NCI-H2029 (cell line): ENCODE results near the gene DNAJA4.
A peak's percentile ranks its signal among the peaks of the same experiment; 100 is the strongest.

Experiments used
- DNase-seq: peaks from one replicate; lab custom pipeline; 2025; lab: John Stamatoyannopoulos, UW

The DNAJA4 gene

DNA sequence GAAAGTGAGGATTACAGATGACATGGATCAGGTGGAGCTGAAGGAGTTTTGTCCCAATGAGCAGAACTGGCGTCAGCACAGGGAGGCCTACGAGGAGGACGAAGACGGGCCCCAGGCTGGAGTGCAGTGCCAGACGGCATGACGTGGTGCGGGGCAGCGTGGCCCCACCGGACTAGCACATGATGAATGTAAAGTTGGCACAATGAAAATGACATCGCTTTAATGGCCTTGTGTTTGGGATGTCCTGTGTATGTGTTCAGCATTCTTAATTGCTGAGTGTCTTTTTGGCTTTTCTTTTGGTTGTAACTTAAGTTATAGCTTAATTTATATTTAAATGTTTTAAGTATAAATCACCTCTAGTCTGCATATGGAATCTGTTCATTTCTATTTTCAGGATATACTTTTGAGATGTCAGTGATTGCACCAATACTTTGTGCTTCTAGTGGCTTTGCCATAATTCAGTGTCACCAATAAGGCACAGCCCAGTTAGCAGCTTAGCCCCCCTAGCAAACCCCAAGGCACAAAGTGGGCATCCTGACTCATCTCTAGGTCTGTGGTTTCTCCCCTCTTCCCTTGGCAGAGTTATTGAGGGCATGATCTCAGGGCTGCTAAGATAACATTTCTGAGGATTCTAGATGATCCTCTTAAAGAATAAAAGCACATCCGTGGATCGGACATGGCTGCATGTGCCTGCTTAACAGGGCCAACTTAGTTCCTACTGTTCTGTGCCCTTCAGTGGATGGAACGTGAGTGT, 16.1 kb downstream of the DNAJA4 start:
- DNase-seq: no peak

DNA sequence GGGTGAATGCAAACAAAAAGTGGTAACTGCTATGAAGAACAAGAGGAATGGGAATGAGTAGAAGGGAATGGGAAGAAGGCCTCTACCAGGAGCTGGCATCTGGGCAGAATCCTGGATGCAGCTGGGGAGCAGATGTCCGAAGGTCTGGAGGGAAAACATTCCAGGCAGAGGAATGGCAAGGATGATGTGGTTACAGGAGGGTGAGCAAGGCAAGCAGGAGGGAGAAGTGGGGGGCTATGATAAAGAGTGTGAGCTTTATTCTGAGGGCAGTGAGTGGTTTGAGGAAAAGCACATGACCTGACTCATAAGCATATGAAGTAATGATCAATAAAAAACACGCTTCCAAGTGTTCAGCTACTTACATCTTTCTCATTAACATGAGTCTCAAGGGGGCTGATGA, 18.0 kb downstream of the DNAJA4 start:
- no peak for DNase-seq

DNA sequence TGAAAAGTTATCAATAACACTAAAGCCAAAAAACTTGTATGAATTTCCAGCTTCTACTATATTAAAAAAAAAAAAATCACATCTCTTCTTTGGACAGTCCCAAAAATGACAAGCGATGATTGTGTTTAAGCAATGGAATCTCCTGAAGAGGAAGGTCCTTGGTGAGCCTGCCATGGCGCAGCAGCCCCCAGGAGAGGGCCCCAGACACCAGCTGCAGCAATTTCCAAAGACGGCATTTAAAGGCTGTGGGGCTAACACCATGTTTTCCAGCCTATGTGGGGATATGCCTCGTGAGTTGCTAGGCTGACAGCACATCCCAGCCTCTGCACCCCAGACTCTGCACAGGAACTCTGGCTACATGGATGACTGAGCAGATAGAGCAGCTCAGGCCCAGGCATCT, 20.4 kb downstream of the DNAJA4 start:
- DNase-seq: no peak

- peak; percentile 19 for DNase-seq
Observed at GRCh38 chr15:78290222-78290621, 25.9 kb downstream of the DNAJA4 start.

DNA sequence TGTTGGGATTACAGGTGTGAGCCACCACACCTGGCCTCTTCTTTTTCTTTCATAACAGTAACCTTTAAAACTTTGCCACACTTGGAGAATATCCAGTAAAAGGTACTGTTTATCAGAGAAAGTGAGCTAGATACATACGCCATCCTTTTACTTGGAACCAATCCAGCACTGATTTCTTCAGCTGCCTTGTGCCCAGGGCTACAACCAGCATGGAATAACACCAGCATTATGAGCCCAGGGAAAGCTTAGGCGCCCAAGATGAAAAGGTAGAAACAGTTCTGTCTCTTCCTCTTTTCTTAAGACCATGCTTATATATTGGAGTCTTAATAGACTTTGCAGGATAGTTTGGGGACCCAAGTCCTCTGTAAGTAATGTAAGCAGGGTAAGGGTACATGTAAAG, 26.7 kb downstream of the DNAJA4 start:
- DNase-seq: no peak

DNA sequence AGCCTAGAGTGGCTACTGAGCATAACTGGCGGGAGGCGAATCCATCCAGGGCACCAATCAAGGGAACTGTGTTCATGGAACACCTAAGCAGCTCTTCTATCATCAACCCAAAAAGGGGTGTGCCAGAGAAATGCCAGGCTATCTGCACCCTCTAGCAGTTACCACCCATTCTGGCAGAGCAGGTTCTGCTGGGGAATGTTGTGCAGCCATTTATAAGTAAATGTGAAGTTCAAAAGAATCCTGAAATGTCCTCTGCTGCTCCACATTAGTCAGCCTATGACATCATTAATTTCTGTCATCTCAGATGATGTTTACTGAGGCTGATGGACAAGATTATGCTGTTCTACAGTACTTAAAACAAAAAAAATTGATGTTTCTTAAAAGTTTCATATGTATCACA, 27.3 kb downstream of the DNAJA4 start:
- no peak for DNase-seq

GRCh38 chr15:78292219-78292618, 27.9 kb downstream of the DNAJA4 start:
- DNase-seq: no peak

- DNase-seq: peak; percentile 79
Observed at GRCh38 chr15:78299101-78299930, 35.0 kb downstream of the DNAJA4 start, which contains the start of gene SKIC8. Gene SKIC8 (minus strand): TSS chr15:78299609. CDS start chr15:78295686, 3,923 bp downstream.

DNA sequence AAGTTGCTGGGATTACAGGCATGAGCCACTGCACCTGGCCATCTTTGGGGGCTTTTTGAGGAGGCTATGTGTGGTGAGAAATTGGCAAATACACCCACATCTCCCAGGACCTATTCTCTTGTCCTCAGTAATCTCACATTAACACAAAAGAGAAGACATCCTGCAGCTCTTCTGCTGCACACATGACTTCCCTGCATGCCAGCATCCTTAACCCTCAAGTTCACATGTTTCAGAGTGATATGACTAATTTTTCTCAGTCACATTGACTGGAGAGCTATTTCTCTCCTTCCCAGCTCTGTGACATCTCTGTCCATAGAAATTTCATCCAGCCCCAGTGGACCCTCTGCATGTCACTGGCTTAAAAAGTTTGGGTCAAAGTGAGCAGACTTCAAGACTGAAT, 37.0 kb downstream of the DNAJA4 start:
- DNase-seq: no peak

- DNase-seq: no peak
Observed at GRCh38 chr15:78301828-78302227, 37.5 kb downstream of the DNAJA4 start.

GRCh38 chr15:78302579-78303312, 38.4 kb downstream of the DNAJA4 start:
- no peak for DNase-seq

DNA sequence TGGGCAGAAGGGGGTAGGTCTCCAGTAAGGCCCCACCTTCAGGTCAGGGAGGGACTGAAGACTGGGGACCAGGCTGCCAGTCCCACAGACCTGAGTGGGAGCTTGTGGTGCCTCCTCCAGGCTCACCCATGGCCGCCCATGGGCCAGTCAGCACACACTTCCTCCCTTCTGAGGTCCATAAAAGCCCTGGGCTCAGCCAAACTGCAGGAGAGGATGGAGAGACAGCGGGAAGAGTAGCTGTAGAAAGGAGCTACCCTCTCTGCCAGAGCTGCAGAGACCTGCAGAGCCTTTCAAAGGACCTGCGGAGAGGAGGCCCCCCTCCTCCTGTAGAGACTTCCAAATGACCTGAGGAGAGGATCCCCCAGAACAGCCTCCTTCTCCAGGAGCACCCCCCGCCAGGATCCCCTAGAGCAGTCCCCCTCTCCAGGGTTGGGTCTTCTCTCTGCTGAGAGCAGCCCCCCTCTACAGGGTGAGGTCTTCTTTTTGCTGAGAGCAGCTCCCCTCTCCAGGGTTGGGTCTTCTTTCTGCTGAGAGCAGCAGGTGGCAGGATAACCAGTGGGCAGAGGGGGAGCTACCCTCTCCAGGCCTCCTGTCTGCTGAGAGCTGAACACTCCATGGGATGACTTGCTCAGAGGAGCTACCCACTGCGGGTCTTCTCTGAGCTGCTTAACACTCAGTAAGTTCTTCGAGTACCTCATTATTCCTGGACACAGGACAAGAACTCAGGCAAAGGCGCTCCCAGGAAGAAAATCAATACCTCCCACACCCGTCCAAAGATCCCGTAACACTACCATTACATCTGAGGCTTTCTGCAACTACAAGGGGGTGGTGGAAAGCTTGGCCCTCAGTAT, 40.1 kb downstream of the DNAJA4 start:
- DNase-seq: no peak

- no peak for DNase-seq
Observed at GRCh38 chr15:78306176-78306774, 41.9 kb downstream of the DNAJA4 start.

GRCh38 chr15:78307976-78308375, 43.6 kb downstream of the DNAJA4 start:
- no peak for DNase-seq

DNA sequence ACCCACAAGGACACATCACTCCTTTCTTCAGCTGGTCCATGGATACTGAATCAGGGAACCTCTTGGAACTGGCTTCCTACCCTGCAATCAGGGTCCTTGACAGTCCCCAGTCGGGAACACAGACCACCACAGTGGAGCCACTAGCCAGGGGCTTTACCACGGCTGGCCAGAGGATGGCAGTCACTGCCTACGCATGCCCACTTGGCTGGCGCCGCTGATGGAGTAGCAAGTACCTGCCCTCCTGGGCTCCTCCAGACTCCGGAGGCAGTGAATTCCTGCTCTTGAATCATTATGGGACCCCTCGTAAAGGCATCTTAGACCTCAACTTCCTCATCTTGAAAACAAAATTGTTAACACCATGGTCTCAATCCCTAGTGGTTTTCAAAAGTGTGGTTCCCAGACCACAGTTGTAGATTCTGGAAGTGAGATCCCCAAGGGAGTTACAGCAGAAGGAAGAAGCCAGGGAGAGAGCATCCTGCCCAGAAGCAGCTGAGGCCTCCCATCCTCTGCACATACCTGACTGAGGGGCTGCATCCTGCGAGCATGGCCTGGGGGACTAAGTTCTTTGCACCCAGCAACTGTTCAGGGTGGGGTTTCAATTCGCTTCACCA, 44.2 kb downstream of the DNAJA4 start:
- DNase-seq: peak; percentile 27

DNA sequence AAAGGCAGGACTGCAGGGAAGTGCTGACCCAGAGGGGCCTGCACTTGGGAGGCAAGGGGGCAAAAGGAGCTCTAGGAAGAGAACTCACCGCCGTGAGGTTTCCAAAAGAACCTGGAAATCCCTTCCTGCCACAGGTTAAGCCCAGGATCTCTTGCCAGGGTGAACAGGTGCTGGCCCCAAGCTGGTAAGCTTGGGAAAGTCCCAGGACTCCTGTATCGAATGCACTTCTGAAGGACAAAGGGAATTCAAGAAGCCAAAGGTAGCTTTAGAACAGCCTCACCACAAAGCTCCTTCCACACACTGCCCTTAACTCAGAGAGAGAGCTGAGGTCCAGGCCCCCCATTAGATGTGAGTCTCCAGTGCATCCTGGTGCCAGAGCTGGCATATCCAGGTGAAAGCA, 46.9 kb downstream of the DNAJA4 start:
- DNase-seq: no peak

GRCh38 chr15:78312536-78312935, 48.2 kb downstream of the DNAJA4 start:
- DNase-seq: no peak

DNA sequence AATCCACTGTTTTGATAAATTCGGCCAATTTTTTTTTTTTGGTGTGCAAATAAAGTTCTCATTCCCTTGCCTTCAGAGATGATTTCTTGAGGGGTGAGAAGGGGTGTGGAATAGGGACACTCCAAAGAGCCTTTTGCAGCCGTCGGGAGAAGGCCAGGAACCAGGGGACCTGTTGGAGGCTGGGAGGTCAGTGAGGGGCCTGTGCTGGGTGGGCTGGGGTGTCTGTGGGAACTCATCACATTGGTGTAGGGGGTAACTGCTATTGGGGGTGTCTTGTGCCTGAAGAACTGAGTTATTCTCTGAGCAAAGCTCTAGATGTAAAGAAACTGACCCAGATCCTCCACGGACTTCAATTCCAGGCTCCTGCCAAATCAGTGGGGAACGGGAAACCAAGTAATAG, 48.6 kb downstream of the DNAJA4 start:
- DNase-seq: no peak

GRCh38 chr15:78313383-78313782, 49.0 kb downstream of the DNAJA4 start:
- DNase-seq: no peak

DNA sequence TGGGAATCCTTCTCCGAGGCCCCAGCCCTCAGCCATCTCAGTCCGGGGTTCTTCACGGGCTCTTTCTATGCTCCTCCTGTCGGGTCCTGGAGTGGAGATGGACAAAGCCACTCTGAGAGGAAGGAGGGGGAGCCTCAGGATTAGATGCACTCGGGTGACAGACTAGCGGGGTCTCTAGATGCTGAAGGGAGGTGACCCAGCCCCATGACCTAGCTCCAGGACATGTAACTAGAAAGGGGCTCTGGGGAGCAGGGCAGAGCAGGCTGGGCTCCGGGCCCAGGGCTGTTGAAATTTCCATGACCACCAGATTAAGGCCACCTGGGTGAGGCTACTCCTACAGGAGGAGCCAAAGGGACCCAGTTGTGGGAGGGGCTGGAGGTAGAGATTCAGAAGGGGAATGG, 49.8 kb downstream of the DNAJA4 start:
- no peak for DNase-seq
